GM18951 (cell line): ENCODE results near the gene ACCSL.

ENCODE experiments used
- POLR2A ChIP-seq: IDR thresholded peaks from 4 replicates; pipeline ENCODE4 v1.6.1; 2011; ENCODE audit warnings: mild to moderate bottlenecking; ENCODE audit not compliant: insufficient read length, insufficient read depth; ENCODE audit errors: extremely low read depth
- in situ Hi-C: fragments of 300-500 bp; cut with MboI; formaldehyde crosslinking; loops from one replicate; pipeline ENCODE4 v1.12.0; 2022; ENCODE audit warnings: low sequenced_read_pairs, mixed read lengths, inconsistent platforms; ENCODE audit not compliant: unreplicated experiment

ACCSL gene

GRCh38 chr11:44029507-44029845 is 18.3 kb upstream of the ACCSL start:
- in situ Hi-C loops = no loop called here
- TF ChIP-seq POLR2A = no peak

- no peak for TF ChIP-seq POLR2A
- in situ Hi-C loops = no loop called here
Observed at GRCh38 chr11:44029977-44030911, 17.5 kb upstream of the ACCSL start.

- no peak for TF ChIP-seq POLR2A
- in situ Hi-C loops = no loop called here
Observed at GRCh38 chr11:44030996-44031395, 16.8 kb upstream of the ACCSL start.

GRCh38 chr11:44031549-44031948 is 16.2 kb upstream of the ACCSL start:
- in situ Hi-C loops = no loop called here
- TF ChIP-seq POLR2A = no peak

- in situ Hi-C loops = no loop called here
Observed at GRCh38 chr11:44032299-44033085, 15.3 kb upstream of the ACCSL start.

GRCh38 chr11:44033411-44033850 is 14.3 kb upstream of the ACCSL start:
- in situ Hi-C loops = no loop called here
- TF ChIP-seq POLR2A = no peak

More at GRCh38 chr11:44032299-44033085, 15.3 kb upstream of the ACCSL start:
- no peak for TF ChIP-seq POLR2A

GRCh38 chr11:44033856-44034255 is 13.9 kb upstream of the ACCSL start:
- no peak for TF ChIP-seq POLR2A
- in situ Hi-C loops = no loop called here

- TF ChIP-seq POLR2A = no peak
- in situ Hi-C loops = no loop called here
Observed at GRCh38 chr11:44034639-44035038, 13.1 kb upstream of the ACCSL start.

- in situ Hi-C loops = no loop called here
- TF ChIP-seq POLR2A = no peak
Observed at GRCh38 chr11:44036811-44037657, 10.7 kb upstream of the ACCSL start.

GRCh38 chr11:44037658-44037998 is 10.2 kb upstream of the ACCSL start:
- no peak for TF ChIP-seq POLR2A
- in situ Hi-C loops = no loop called here

- no peak for TF ChIP-seq POLR2A
- in situ Hi-C loops = no loop called here
Observed at GRCh38 chr11:44043157-44043556, 4.6 kb upstream of the ACCSL start.

- in situ Hi-C loops = no loop called here
- TF ChIP-seq POLR2A = no peak
Observed at GRCh38 chr11:44046182-44046581, 1.6 kb upstream of the ACCSL start.

- in situ Hi-C loops = no loop called here
- TF ChIP-seq POLR2A = no peak
Observed at GRCh38 chr11:44047298-44047697, 483 bp upstream of the ACCSL start.

GRCh38 chr11:44049832-44050231 is 2.1 kb downstream of the ACCSL start:
- in situ Hi-C loops = no loop called here

More at GRCh38 chr11:44049832-44050231, 2.1 kb downstream of the ACCSL start:
- no peak for TF ChIP-seq POLR2A
